RKO (cell line): ENCODE results near the gene MACROD1.
"Not testable (repeated sequence)": the region's sequence is repeated elsewhere in the genome, so short reads cannot be mapped to it uniquely, and the experiment has no call there.

Experiments used
- DNase-seq: peaks from one replicate; pipeline ENCODE4 v3.0.0-alpha.2; 2016; ENCODE audit warnings: low spot score

The MACROD1 gene

GRCh38 chr11:64057890-64058289 lies 108.0 kb downstream of the MACROD1 start:
- no peak for DNase-seq

- DNase-seq = no peak
Measured at GRCh38 chr11:64056861-64057260, 109.1 kb downstream of the MACROD1 start.

GRCh38 chr11:64056213-64056785 lies 109.6 kb downstream of the MACROD1 start:
- DNase-seq = no peak

- no peak for DNase-seq
Measured at GRCh38 chr11:64055077-64055476, 110.8 kb downstream of the MACROD1 start.

- no peak for DNase-seq
Measured at GRCh38 chr11:64053699-64054098, 112.2 kb downstream of the MACROD1 start.

GRCh38 chr11:64052938-64053622 lies 112.8 kb downstream of the MACROD1 start:
- DNase-seq = no peak

- no peak for DNase-seq
Measured at GRCh38 chr11:64052436-64052835, 113.5 kb downstream of the MACROD1 start.

- no peak for DNase-seq
Measured at GRCh38 chr11:64051297-64051696, 114.6 kb downstream of the MACROD1 start.

- no peak for DNase-seq
Measured at GRCh38 chr11:64049509-64049908, 116.4 kb downstream of the MACROD1 start.

- no peak for DNase-seq
Measured at GRCh38 chr11:64048042-64048854, 117.7 kb downstream of the MACROD1 start.

GRCh38 chr11:64047373-64047772 lies 118.5 kb downstream of the MACROD1 start:
- DNase-seq = not testable (repeated sequence)

- DNase-seq = no peak
Measured at GRCh38 chr11:64045700-64046099, 120.2 kb downstream of the MACROD1 start.

- DNase-seq = no peak
Measured at GRCh38 chr11:64044730-64045393, 121.1 kb downstream of the MACROD1 start.

- no peak for DNase-seq
Measured at GRCh38 chr11:64043545-64043944, 122.4 kb downstream of the MACROD1 start.

GRCh38 chr11:64042301-64042700 lies 123.6 kb downstream of the MACROD1 start:
- DNase-seq = no peak

GRCh38 chr11:64041846-64042245 lies 124.1 kb downstream of the MACROD1 start:
- DNase-seq = no peak

GRCh38 chr11:64040684-64041322 lies 125.1 kb downstream of the MACROD1 start:
- DNase-seq = no peak

GRCh38 chr11:64039012-64039665 lies 126.8 kb downstream of the MACROD1 start:
- DNase-seq = no peak

GRCh38 chr11:64038500-64038899 lies 127.4 kb downstream of the MACROD1 start:
- DNase-seq = no peak

- no peak for DNase-seq
Measured at GRCh38 chr11:64037027-64037634, 128.8 kb downstream of the MACROD1 start.
